ENCODE measurements around the gene DNAAF1.

GRCh38 chr16:84179612-84180320 is 34.7 kb downstream of the DNAAF1 start:
- TF ChIP-seq CTCF (IDR thresholded peaks at IDR 0.05) (no peak), POLR2AphosphoS5 (IDR thresholded peaks at IDR 0.05; ENCODE audit: low read depth, low read length) (no peak), SIN3A (IDR thresholded peaks at IDR 0.05; ENCODE audit: borderline replicate concordance, insufficient read depth, low read depth, low read length) (no peak), TCF7L2 (IDR thresholded peaks at IDR 0.05; ENCODE audit: low read depth, low read length) (no peak)
